HG03575 (cell line): ENCODE results near the gene ZCCHC14.
"Not testable (repeated sequence)": the region's sequence is repeated elsewhere in the genome, so short reads cannot be mapped to it uniquely, and the experiment has no call there.

Source experiments
- ATAC-seq: cut with Tn5 transposase; IDR thresholded peaks from one replicate; pipeline ENCODE4 v1.9.1; 2021; ENCODE audit not compliant: unreplicated experiment, insufficient number of reproducible peaks, low FRiP score; ENCODE audit errors: extremely low read depth

ZCCHC14 gene

GRCh38 chr16:87501117-87501516 lies 8.3 kb upstream of the ZCCHC14 start:
- no peak for ATAC-seq

GRCh38 chr16:87499189-87499486 lies 6.3 kb upstream of the ZCCHC14 start:
- ATAC-seq, result no peak

- ATAC-seq, result no peak
Observed at GRCh38 chr16:87498324-87499188, 5.7 kb upstream of the ZCCHC14 start.

- not testable (repeated sequence) for ATAC-seq
Observed at GRCh38 chr16:87497767-87498290, 5.0 kb upstream of the ZCCHC14 start.

GRCh38 chr16:87497023-87497766 lies 4.4 kb upstream of the ZCCHC14 start:
- ATAC-seq, result not testable (repeated sequence)

GRCh38 chr16:87496447-87496801 lies 3.6 kb upstream of the ZCCHC14 start:
- ATAC-seq, result no peak

GRCh38 chr16:87495578-87496446 lies 3.0 kb upstream of the ZCCHC14 start:
- ATAC-seq, result no peak

GRCh38 chr16:87493608-87494280 lies 920 bp upstream of the ZCCHC14 start:
- ATAC-seq, result no peak

GRCh38 chr16:87492291-87492630 lies 563 bp downstream of the ZCCHC14 start:
- no peak for ATAC-seq

GRCh38 chr16:87491522-87492290 lies 1.1 kb downstream of the ZCCHC14 start:
- ATAC-seq, result no peak

- not testable (repeated sequence) for ATAC-seq
Observed at GRCh38 chr16:87490799-87491521, 1.9 kb downstream of the ZCCHC14 start.

- ATAC-seq, result no peak
Observed at GRCh38 chr16:87490096-87490798, 2.6 kb downstream of the ZCCHC14 start.

- no peak for ATAC-seq
Observed at GRCh38 chr16:87489434-87490045, 3.3 kb downstream of the ZCCHC14 start.

- not testable (repeated sequence) for ATAC-seq
Observed at GRCh38 chr16:87488960-87489359, 3.9 kb downstream of the ZCCHC14 start.

- no peak for ATAC-seq
Observed at GRCh38 chr16:87487361-87487924, 5.4 kb downstream of the ZCCHC14 start.

- no peak for ATAC-seq
Observed at GRCh38 chr16:87486713-87487247, 6.0 kb downstream of the ZCCHC14 start.
